Left ventricle myocardium inferior (tissue), 1 donor: Measurements from ENCODE around the gene TIMM10B. TPM values are rescaled to one million over a fixed set of nuclear protein-coding genes. Genes with fewer than 3 reads are reported as not detected.

Experiments
- DNase-seq: peaks from one replicate; pipeline ENCODE4 v3.0.0-alpha.2; 2020
- H3K27ac ChIP-seq: fragments of 200-600 bp; replicated peaks from 2 replicates; pipeline ENCODE4 v1.8.0; 2021
- H3K27me3 ChIP-seq: fragments of 200-600 bp; 2 replicates; pipeline ENCODE4 v1.8.0; 2021; ENCODE audit warnings: low read depth
- H3K36me3 ChIP-seq: fragments of 200-600 bp; 2 replicates; pipeline ENCODE4 v1.8.0; 2021
- H3K4me1 ChIP-seq: fragments of 200-600 bp; 2 replicates; pipeline ENCODE4 v1.8.0; 2021
- H3K4me3 ChIP-seq: fragments of 200-600 bp; 2 replicates; pipeline ENCODE4 v1.8.0; 2021; ENCODE audit warnings: mild to moderate bottlenecking, moderate library complexity
- H3K9me3 ChIP-seq: fragments of 200-600 bp; replicated peaks from 2 replicates; pipeline ENCODE4 v1.8.0; 2021
- CTCF ChIP-seq: fragments of 200-600 bp; IDR thresholded peaks from 2 replicates; pipeline ENCODE4 v1.8.0; 2021; ENCODE audit warnings: antibody characterized with exemption, mild to moderate bottlenecking, borderline replicate concordance
- intact Hi-C: fragments of 100-400 bp; cut with micrococcal nuclease; formaldehyde crosslinking; loops from one replicate; pipeline ENCODE4 v1.11.0; 2022
- total RNA-seq: library from RNA; stranded (reverse); fragmentation: NEBNext Ultra II Directional; extraction: Animal tissue kit (Norgen Biotek cat#: 25700); gene quantifications from one replicate; pipeline ENCODE4 v1.2.1, GENCODE V29; 2021
- donor health status: DM: no; HTN: yes; CAD: no; lungs with severe emphysema.

TIMM10B gene
- total RNA-seq, 1 donor from 2014 or later: 17.9 TPM

DNA sequence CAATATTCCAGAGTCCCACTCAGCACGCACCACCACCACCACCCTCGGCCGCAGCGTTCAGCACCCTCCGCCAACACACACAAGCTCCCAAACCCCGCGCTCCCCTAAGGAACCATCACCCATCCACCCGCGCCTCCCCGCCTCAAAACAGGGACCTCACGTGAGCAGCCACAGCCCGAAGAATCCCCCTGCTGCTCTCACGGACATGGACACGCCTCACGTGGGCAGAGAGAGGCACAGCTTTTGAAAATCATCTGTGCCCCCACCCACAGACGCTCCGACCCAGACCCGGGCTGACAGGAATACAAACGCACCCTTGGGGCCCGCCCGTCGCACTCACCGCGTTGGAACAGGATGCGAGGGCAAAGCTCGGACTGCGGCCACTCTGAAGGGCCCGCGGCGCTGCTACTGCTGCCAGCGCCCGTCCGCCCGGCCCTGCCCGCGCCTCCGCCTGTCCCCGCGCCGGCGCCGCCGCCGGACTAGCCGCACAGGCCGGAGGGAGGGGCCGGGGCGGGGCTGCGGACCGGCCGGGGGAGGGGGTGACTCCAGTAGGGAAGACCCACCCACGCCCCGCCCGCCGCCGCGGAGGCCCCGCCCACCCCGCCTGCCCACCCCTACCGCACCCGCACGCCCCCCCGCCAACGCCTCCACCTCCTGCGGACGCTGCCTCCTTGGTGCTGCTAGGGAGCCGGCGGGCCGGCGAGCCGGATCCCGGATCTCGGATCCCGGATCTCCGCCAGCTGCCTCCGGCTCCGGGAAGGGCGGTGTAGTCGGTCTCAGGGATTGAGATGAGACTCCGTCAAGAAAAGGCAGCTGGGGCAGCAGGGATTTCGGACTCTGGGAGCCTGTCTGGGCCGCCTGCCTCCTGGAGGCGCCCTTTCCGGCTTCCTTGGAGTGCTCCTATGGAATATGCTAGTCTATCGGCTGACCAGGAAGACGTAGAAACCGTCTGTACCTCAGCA, 7.6 kb upstream of the TIMM10B start, which contains the start of gene TRIM3:
TSS of gene TRIM3 (minus strand) at position 491 of the 962 bp plus-strand sequence. CDS start 8,246 bp downstream, outside the sequence.
- Histone ChIP-seq H3K4me3 (peak within 1 kb of the TSS; percentile 90), H3K27ac (peak within 1 kb of the TSS; percentile 91), H3K36me3 (peaks cover 23% of the 10 kb centered on the region), H3K27me3 (no peaks in the 10 kb centered on the region), H3K4me1 (peaks cover 36% of the 10 kb centered on the region), H3K9me3 (no peaks in the 10 kb centered on the region)
- peak; percentile 96 for DNase-seq
- TF ChIP-seq CTCF: no peak
- intact Hi-C loops: no loop called here

GRCh38 chr11:6474413-6474792, 6.9 kb upstream of the TIMM10B start:
- peaks cover 31% of the 10 kb centered on the region for H3K4me1 ChIP-seq
- intact Hi-C loops: no loop called here
- no peaks in the 10 kb centered on the region for H3K9me3 ChIP-seq
- no peaks in the 10 kb centered on the region for H3K27me3 ChIP-seq
- peak overlapping the region; percentile 91 for H3K27ac ChIP-seq
- peaks cover 28% of the 10 kb centered on the region for H3K36me3 ChIP-seq
- peak overlapping the region; percentile 90 for H3K4me3 ChIP-seq
- TF ChIP-seq CTCF: no peak
- no peak for DNase-seq

- H3K4me3 ChIP-seq: no peak overlapping the region
- intact Hi-C loops: no loop called here
- DNase-seq: no peak
Observed at GRCh38 chr11:6474806-6475500, 6.3 kb upstream of the TIMM10B start.

GRCh38 chr11:6475936-6476335, 5.4 kb upstream of the TIMM10B start:
- intact Hi-C loops: no loop called here
- Histone ChIP-seq H3K27me3 (no peaks in the 10 kb centered on the region), H3K36me3 (peaks cover 28% of the 10 kb centered on the region), H3K4me1 (peaks cover 41% of the 10 kb centered on the region), H3K4me3 (no peak overlapping the region), H3K9me3 (no peaks in the 10 kb centered on the region), H3K27ac (no peak overlapping the region)
- TF ChIP-seq CTCF: no peak
- no peak for DNase-seq

More at GRCh38 chr11:6474806-6475500, 6.3 kb upstream of the TIMM10B start:
- TF ChIP-seq CTCF: no peak
- Histone ChIP-seq H3K27me3 (no peaks in the 10 kb centered on the region), H3K9me3 (no peaks in the 10 kb centered on the region), H3K27ac (peak overlapping the region; percentile 91), H3K36me3 (peaks cover 28% of the 10 kb centered on the region), H3K4me1 (peaks cover 32% of the 10 kb centered on the region)

DNA sequence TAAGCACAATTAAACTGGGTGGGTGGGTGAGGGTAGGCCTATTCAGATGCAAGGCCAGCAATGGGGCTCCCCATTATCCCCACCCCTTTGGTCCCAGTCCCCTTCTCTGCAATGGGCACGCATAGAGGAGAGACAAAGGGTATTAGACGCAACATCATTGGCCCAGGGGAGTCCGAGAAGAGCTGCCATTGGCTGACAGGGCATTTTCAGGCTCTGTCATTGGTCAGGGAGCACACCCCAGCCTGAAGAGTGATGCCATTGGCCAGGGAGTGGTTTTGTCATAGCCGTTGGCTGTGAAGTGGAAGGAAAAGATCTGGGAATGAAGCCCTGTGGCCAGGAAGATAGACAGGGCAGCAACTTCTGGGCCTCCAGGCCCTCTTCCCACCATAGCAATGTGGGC, 4.7 kb upstream of the TIMM10B start:
- H3K4me3 ChIP-seq: no peak overlapping the region
- DNase-seq: no peak
- intact Hi-C loops: no loop called here
- H3K27me3 ChIP-seq: no peaks in the 10 kb centered on the region
- H3K4me1 ChIP-seq: peaks cover 45% of the 10 kb centered on the region
- no peak overlapping the region for H3K27ac ChIP-seq
- no peaks in the 10 kb centered on the region for H3K9me3 ChIP-seq
- peaks cover 28% of the 10 kb centered on the region for H3K36me3 ChIP-seq
- TF ChIP-seq CTCF: no peak
